Calu3 (cell line): ENCODE measurements around the gene CFAP65. TPM values are rescaled to one million over a fixed set of nuclear protein-coding genes. Genes with fewer than 3 reads are reported as not detected.

ENCODE experiments used
- BruUV-seq: library from RNA; stranded (reverse); fragments of 400-500 nt; replicated peaks from 2 replicates; lab custom pipeline; 2021; lab: Mats Ljungman, UMichigan
- CTCF ChIA-PET: fragments of 300-600 bp; sonication (Branson Sonifier 250); formaldehyde crosslinking; loops from one replicate; lab custom pipeline; 2022; ENCODE audit warnings: antibody characterized with exemption; lab: Charles Lee
- DNase-seq: peaks from one replicate; pipeline ENCODE4 v3.0.0; 2022
- H3K27ac Mint-ChIP-seq: one replicate; pipeline ENCODE4 v1.8.0; 2022; ENCODE audit warnings: mixed read lengths; ENCODE audit not compliant: unreplicated experiment
- H3K27me3 Mint-ChIP-seq: one replicate; pipeline ENCODE4 v1.8.0; 2022; ENCODE audit warnings: mixed read lengths; ENCODE audit not compliant: unreplicated experiment
- H3K36me3 Mint-ChIP-seq: one replicate; pipeline ENCODE4 v1.8.0; 2022; ENCODE audit warnings: mild to moderate bottlenecking, moderate library complexity, mixed read lengths; ENCODE audit not compliant: insufficient read depth, unreplicated experiment
- H3K4me1 Mint-ChIP-seq: one replicate; pipeline ENCODE4 v1.8.0; 2022; ENCODE audit warnings: mild to moderate bottlenecking, low read depth, mixed read lengths; ENCODE audit not compliant: unreplicated experiment
- H3K4me3 Mint-ChIP-seq: one replicate; pipeline ENCODE4 v1.8.0; 2022; ENCODE audit warnings: mild to moderate bottlenecking, low read depth, moderate library complexity, mixed read lengths; ENCODE audit not compliant: unreplicated experiment
- H3K9me3 Mint-ChIP-seq: one replicate; pipeline ENCODE4 v1.8.0; 2022; ENCODE audit warnings: low read depth, mixed read lengths; ENCODE audit not compliant: unreplicated experiment
- intact Hi-C: fragments of 100-400 bp; cut with micrococcal nuclease; formaldehyde crosslinking; loops from one replicate; pipeline ENCODE4 v1.10.0; 2022; ENCODE audit not compliant: unreplicated experiment
- total RNA-seq: library from RNA; stranded (reverse); gene quantifications from 2 replicates; pipeline ENCODE4 v1.2.3, GENCODE V29; 2022
- TF ChIP-seq, protein P1 (sequence below): fragments of 200-600 bp; IDR thresholded peaks from one replicate; pipeline ENCODE4 v1.8.0; 2022; ENCODE audit warnings: antibody characterized with exemption; ENCODE audit not compliant: unreplicated experiment

CFAP65 gene
- total RNA-seq, 1 experiment from 2014 or later, result 0.68 TPM

DNA sequence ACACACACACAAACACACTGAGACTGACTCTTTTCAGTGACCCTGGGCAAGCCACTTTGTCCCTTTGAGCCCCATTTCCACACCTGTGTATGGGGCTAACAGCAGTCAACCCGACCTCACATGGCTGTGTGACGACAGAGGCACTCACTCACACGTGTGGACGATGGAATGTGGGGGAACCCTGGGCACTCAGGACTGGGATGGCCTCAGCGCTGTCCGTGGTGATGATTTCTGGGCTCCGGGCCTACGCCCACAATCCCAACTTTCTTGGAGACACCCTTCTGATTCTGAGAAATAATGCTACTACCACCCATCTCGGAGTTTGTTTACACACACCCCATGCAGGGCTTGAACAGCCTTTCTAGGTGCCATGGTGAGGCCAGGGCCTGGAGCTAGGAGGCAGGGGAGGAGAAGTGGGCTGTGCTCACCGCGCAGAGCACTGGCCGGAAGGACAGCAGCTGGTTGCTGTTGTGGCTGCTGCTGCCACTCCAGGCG lies 49.6 kb downstream of the CFAP65 start:
- intact Hi-C loops, result no loop called here
- Mint-ChIP-seq H3K4me1 (no peaks in the 10 kb centered on the region), H3K36me3 (peaks cover 5% of the 10 kb centered on the region), H3K4me3 (no peak overlapping the region), H3K27ac (no peak overlapping the region), H3K27me3 (peaks cover 99% of the 10 kb centered on the region), H3K9me3 (no peaks in the 10 kb centered on the region)
- TF ChIP-seq, protein P1, sequence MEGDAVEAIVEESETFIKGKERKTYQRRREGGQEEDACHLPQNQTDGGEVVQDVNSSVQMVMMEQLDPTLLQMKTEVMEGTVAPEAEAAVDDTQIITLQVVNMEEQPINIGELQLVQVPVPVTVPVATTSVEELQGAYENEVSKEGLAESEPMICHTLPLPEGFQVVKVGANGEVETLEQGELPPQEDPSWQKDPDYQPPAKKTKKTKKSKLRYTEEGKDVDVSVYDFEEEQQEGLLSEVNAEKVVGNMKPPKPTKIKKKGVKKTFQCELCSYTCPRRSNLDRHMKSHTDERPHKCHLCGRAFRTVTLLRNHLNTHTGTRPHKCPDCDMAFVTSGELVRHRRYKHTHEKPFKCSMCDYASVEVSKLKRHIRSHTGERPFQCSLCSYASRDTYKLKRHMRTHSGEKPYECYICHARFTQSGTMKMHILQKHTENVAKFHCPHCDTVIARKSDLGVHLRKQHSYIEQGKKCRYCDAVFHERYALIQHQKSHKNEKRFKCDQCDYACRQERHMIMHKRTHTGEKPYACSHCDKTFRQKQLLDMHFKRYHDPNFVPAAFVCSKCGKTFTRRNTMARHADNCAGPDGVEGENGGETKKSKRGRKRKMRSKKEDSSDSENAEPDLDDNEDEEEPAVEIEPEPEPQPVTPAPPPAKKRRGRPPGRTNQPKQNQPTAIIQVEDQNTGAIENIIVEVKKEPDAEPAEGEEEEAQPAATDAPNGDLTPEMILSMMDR, result no peak
- CTCF ChIA-PET, result no interaction called here
- DNase-seq, result no peak
- no TSS peak for BruUV-seq

GRCh38 chr2:218990612-218991011 lies 50.7 kb downstream of the CFAP65 start:
- no peaks in the 10 kb centered on the region for H3K9me3 Mint-ChIP-seq
- BruUV-seq, result no TSS peak
- H3K36me3 Mint-ChIP-seq, result no peaks in the 10 kb centered on the region
- H3K27me3 Mint-ChIP-seq, result peaks cover 99% of the 10 kb centered on the region
- no peak overlapping the region for H3K27ac Mint-ChIP-seq
- DNase-seq, result no peak
- TF ChIP-seq, protein P1, result no peak
- no peak overlapping the region for H3K4me3 Mint-ChIP-seq
- H3K4me1 Mint-ChIP-seq, result no peaks in the 10 kb centered on the region
- intact Hi-C loops, result no loop called here
- CTCF ChIA-PET, result interaction anchor here (0.8 kb wide), 1 partner anchor 11 kb away, joined by 5 read pairs; no protein-coding TSS in a partner anchor

DNA sequence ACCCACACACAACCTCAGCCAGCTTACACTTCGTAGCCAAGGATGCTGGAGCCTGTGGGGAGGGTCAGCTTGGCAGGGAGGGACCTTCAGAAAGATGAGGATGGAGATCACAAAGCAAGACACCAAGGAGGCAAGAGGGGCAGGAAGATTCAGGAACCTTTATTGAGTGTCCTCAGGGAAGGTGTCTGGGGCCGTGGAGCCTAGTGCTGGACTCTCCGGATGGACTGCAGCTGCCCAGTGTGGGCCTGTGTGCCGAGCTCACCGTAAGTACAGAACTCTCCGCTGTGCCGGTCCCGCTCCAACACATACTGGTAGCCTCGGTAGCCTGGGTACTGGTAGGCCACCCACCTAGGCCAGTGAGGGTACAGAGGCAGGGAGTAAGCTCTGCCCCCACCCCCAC lies 51.3 kb downstream of the CFAP65 start:
- Mint-ChIP-seq H3K36me3 (no peaks in the 10 kb centered on the region), H3K27me3 (peaks cover 99% of the 10 kb centered on the region), H3K27ac (no peak overlapping the region), H3K9me3 (no peaks in the 10 kb centered on the region), H3K4me1 (peaks cover under 1% of the 10 kb centered on the region), H3K4me3 (no peak overlapping the region)
- CTCF ChIA-PET, result interaction anchor here (0.6 to 0.8 kb wide), 2 partner anchors 11 to 24 kb away, joined by 3 to 5 read pairs; no protein-coding TSS in a partner anchor
- no TSS peak for BruUV-seq
- TF ChIP-seq, protein P1, result no peak
- no peak for DNase-seq
- intact Hi-C loops, result no loop called here

GRCh38 chr2:218988650-218989049 lies 52.7 kb downstream of the CFAP65 start:
- intact Hi-C loops, result loop anchor here (10.0 kb wide), 1 partner anchor 134 kb away; the partner anchor contains the start of gene WNT6
- no peak for DNase-seq
- peaks cover 99% of the 10 kb centered on the region for H3K27me3 Mint-ChIP-seq
- no peak overlapping the region for H3K27ac Mint-ChIP-seq
- no TSS peak for BruUV-seq
- CTCF ChIA-PET, result no interaction called here
- H3K4me1 Mint-ChIP-seq, result peaks cover 9% of the 10 kb centered on the region
- no peaks in the 10 kb centered on the region for H3K9me3 Mint-ChIP-seq
- no peak overlapping the region for H3K4me3 Mint-ChIP-seq
- TF ChIP-seq, protein P1, result no peak
- no peaks in the 10 kb centered on the region for H3K36me3 Mint-ChIP-seq
